IMR-90 (cell line): ENCODE measurements around the gene ATRAID. TPM values are rescaled to one million over a fixed set of nuclear protein-coding genes. Genes with fewer than 3 reads are reported as not detected.

Source experiments
- ATAC-seq: fragments of 200-7000 bp; cut with Tn5 transposase; 2 replicates; pipeline ENCODE4 v1.9.1; 2020; ENCODE audit warnings: low read depth, mild to moderate bottlenecking, moderate library complexity
- BruUV-seq: library from RNA; stranded (reverse); fragments of 400-500 nt; replicated peaks from 2 replicates; lab custom pipeline; 2021; lab: Mats Ljungman, UMichigan
- CTCF ChIA-PET: fragments of 300-600 bp; formaldehyde crosslinking; extraction: SDS; loops from one replicate; lab custom pipeline; 2021; ENCODE audit warnings: antibody characterized with exemption; lab: Yijun Ruan, JAX
- POLR2A ChIA-PET: fragments of 300-600 bp; sonication (Branson Sonifier 250); formaldehyde crosslinking; loops from one replicate; lab custom pipeline; 2022; ENCODE audit warnings: antibody characterized with exemption; ENCODE audit not compliant: unreplicated experiment; lab: Charles Lee
- DNase-seq: peaks from one replicate; pipeline ENCODE4 v3.0.0; 2013
- H2AFZ ChIP-seq: replicated peaks from 2 replicates; pipeline ENCODE3; 2013; ENCODE audit warnings: low read length, mild to moderate bottlenecking; ENCODE audit not compliant: poor library complexity
- H2AK5ac ChIP-seq: 2 replicates; pipeline ENCODE4 v1.6.1; 2013; ENCODE audit warnings: low read depth, low read length, inconsistent platforms
- H2AK9ac ChIP-seq: replicated peaks from 2 replicates; pipeline ENCODE3; 2013; ENCODE audit warnings: mild to moderate bottlenecking, low read depth, low read length, moderate library complexity; ENCODE audit not compliant: poor library complexity
- H2BK120ac ChIP-seq: 2 replicates; pipeline ENCODE4 v1.6.1; 2013; ENCODE audit warnings: low read depth, low read length, inconsistent platforms
- H2BK15ac ChIP-seq: 3 replicates; pipeline ENCODE4 v1.6.1; 2013; ENCODE audit warnings: low read depth, low read length, inconsistent platforms
- H2BK20ac ChIP-seq: 2 replicates; pipeline ENCODE4 v1.6.1; 2013; ENCODE audit warnings: low read depth, mild to moderate bottlenecking, inconsistent platforms, low read length, moderate library complexity
- H2BK5ac ChIP-seq: 2 replicates; pipeline ENCODE4 v1.6.1; 2013; ENCODE audit warnings: mild to moderate bottlenecking, low read depth, low read length, inconsistent platforms; ENCODE audit not compliant: poor library complexity, severe bottlenecking
- H3K14ac ChIP-seq: replicated peaks from 2 replicates; pipeline ENCODE4 v1.6.1; 2013; ENCODE audit warnings: low read depth, low read length, inconsistent platforms
- H3K18ac ChIP-seq: 2 replicates; pipeline ENCODE4 v1.6.1; 2013; ENCODE audit warnings: low read depth, low read length, control low read depth
- H3K23ac ChIP-seq: 2 replicates; pipeline ENCODE4 v1.6.1; 2013; ENCODE audit warnings: low read depth, low read length, inconsistent platforms
- H3K27ac ChIP-seq: 2 replicates; pipeline ENCODE4 v1.5.1; 2013; ENCODE audit warnings: mild to moderate bottlenecking, control low read depth, low read length; ENCODE audit not compliant: insufficient read depth
- H3K27me3 ChIP-seq: 2 replicates; pipeline ENCODE4 v1.6.1; 2013; ENCODE audit warnings: low read length; ENCODE audit not compliant: control insufficient read depth, insufficient read depth
- H3K36me3 ChIP-seq: 2 replicates; pipeline ENCODE4 v1.6.1; 2013; ENCODE audit warnings: low read length, mixed read lengths; ENCODE audit not compliant: control insufficient read depth, insufficient read depth
- H3K4ac ChIP-seq: 2 replicates; pipeline ENCODE4 v1.6.1; 2013; ENCODE audit warnings: low read depth, low read length, inconsistent platforms
- H3K4me1 ChIP-seq: 2 replicates; pipeline ENCODE4 v1.6.1; 2013; ENCODE audit warnings: low read length, mixed read lengths; ENCODE audit not compliant: control insufficient read depth, insufficient read depth
- H3K4me2 ChIP-seq: 2 replicates; pipeline ENCODE4 v1.6.1; 2013; ENCODE audit warnings: low read depth, mild to moderate bottlenecking, control low read depth, low read length, moderate library complexity
- H3K4me3 ChIP-seq: 2 replicates; pipeline ENCODE4 v1.5.1; 2013; ENCODE audit warnings: low read depth, mild to moderate bottlenecking, control low read depth, low read length, moderate library complexity; ENCODE audit not compliant: insufficient read depth
- H3K56ac ChIP-seq: 2 replicates; pipeline ENCODE4 v1.6.1; 2013; ENCODE audit warnings: low read length, inconsistent platforms; ENCODE audit not compliant: insufficient read depth; ENCODE audit errors: extremely low read depth
- H3K79me1 ChIP-seq, 2 experiments: 2 replicates each; pipeline ENCODE4 v1.6.1; 2013; ENCODE audit warnings: low read length in 2 of 2, inconsistent platforms in 1 of 2, low read depth in 1 of 2
- H3K9ac ChIP-seq: 2 replicates; pipeline ENCODE4 v1.6.1; 2013; ENCODE audit warnings: low read depth, low read length, control low read depth
- H3K9me1 ChIP-seq: 2 replicates; pipeline ENCODE4 v1.6.1; 2013; ENCODE audit warnings: low read length, inconsistent platforms; ENCODE audit not compliant: insufficient read depth
- H3K9me3 ChIP-seq: 2 replicates; pipeline ENCODE4 v1.6.1; 2013; ENCODE audit warnings: low read length; ENCODE audit not compliant: control insufficient read depth, insufficient read depth
- H4K20me1 ChIP-seq: 2 replicates; pipeline ENCODE4 v1.6.1; 2013; ENCODE audit warnings: low read length, inconsistent platforms; ENCODE audit not compliant: insufficient read depth
- H4K5ac ChIP-seq: 2 replicates; pipeline ENCODE4 v1.6.1; 2013; ENCODE audit warnings: mild to moderate bottlenecking, low read depth, low read length, control low read depth
- H4K8ac ChIP-seq, 2 experiments: 2 replicates each; pipeline ENCODE4 v1.6.1; 2013; ENCODE audit warnings: low read depth in 2 of 2, low read length in 2 of 2, control low read depth in 1 of 2, inconsistent platforms in 1 of 2
- H4K91ac ChIP-seq: 2 replicates; pipeline ENCODE4 v1.6.1; 2013; ENCODE audit warnings: low read depth, low read length, inconsistent platforms; ENCODE audit not compliant: insufficient read depth
- CHD1 ChIP-seq: IDR thresholded peaks from 2 replicates; pipeline ENCODE4 v1.6.1; 2012; ENCODE audit warnings: low read depth, low read length, improper control_type of control experiment
- WGBS, 2 experiments: methylation state at CpG; one replicate each; pipeline versions ENCODE4 v1.1.5 to v1.1.7; 2013; ENCODE audit warnings: missing lambda C conversion rate in 2 of 2; ENCODE audit not compliant: insufficient read length in 1 of 2; ENCODE audit errors: extremely low coverage in 2 of 2; 5-methylcytosine and 5-hydroxymethylcytosine counted together
- dilution Hi-C: fragments of 300-500 bp; cut with HindIII; formaldehyde crosslinking; loops from one replicate; pipeline ENCODE4 v1.14.3; 2018; ENCODE audit warnings: low sequenced_read_pairs; ENCODE audit not compliant: unreplicated experiment
- in situ Hi-C: fragments of 300-500 bp; cut with MboI; formaldehyde crosslinking; loops from 3 replicates; pipeline ENCODE4 v1.14.3; 2019; ENCODE audit warnings: low sequenced_read_pairs, inconsistent platforms, mixed read lengths
- intact Hi-C: fragments of 100-400 bp; cut with micrococcal nuclease; formaldehyde crosslinking; loops from 2 replicates; pipeline ENCODE4 v1.10.0; 2022
- polyA plus RNA-seq, 3 experiments: library from polyadenylated mRNA; depleted of rRNA; stranded (reverse); fragments of >200 nt; gene quantifications; 2 replicates each; pipeline ENCODE4 v1.2.3, GENCODE V29; 2012; ENCODE audit warnings: low replicate concordance in 1 of 3
- total RNA-seq: library from RNA; depleted of rRNA; stranded (reverse); fragments of >200 nt; gene quantifications from 2 replicates; pipeline ENCODE4 v1.2.3, GENCODE V29; 2012

ATRAID gene
- total and polyA plus RNA-seq, 2 of the 4 experiments (the other 2 are of a cell fraction) = 138 to 173 TPM

- H3K36me3 ChIP-seq = peaks cover 59% of the 10 kb centered on the region
- H3K4me3 ChIP-seq = no peak overlapping the region
- no peak overlapping the region for H3K14ac ChIP-seq
- in situ Hi-C loops = no loop called here
- H2AK9ac ChIP-seq = no peak overlapping the region
- H3K27me3 ChIP-seq = no peaks in the 10 kb centered on the region
- DNase-seq = no peak
- POLR2A ChIA-PET = no interaction called here
- intact Hi-C loops = no loop called here
- H3K9me1 ChIP-seq = no peaks in the 10 kb centered on the region; the same call in 1 of the 2 replicates
- no peak for ATAC-seq
- no peak overlapping the region for H3K9ac ChIP-seq
- H3K4me1 ChIP-seq = no peaks in the 10 kb centered on the region
- no peak overlapping the region for H2BK5ac ChIP-seq
- no peak overlapping the region for H2AK5ac ChIP-seq
- no peak overlapping the region for H3K4me2 ChIP-seq
- H4K91ac ChIP-seq = no peak overlapping the region
- CTCF ChIA-PET = interaction anchor here (0.6 kb wide), 1 partner anchor 81 kb away, joined by 7 read pairs; no protein-coding TSS in a partner anchor
- H3K23ac ChIP-seq = no peak overlapping the region
- H3K79me1 ChIP-seq = no peaks in the 10 kb centered on the region; a peak in 1 of 4 replicates
- H3K4ac ChIP-seq = no peak overlapping the region
- no peak overlapping the region for H3K27ac ChIP-seq
- H2BK20ac ChIP-seq = no peak overlapping the region
- H3K56ac ChIP-seq = no peak overlapping the region
- BruUV-seq = no TSS peak
- 96% methylated on average over 11 of the region's 13 CpGs; no CpG with 5 or more reads in 1 of the 2 experiments for WGBS, 2 experiments
- H2AFZ ChIP-seq = no peak overlapping the region
- TF ChIP-seq CHD1 = no peak
- H3K18ac ChIP-seq = no peak overlapping the region
- no peaks in the 10 kb centered on the region for H4K20me1 ChIP-seq
- H4K8ac ChIP-seq = no peak overlapping the region
- H2BK120ac ChIP-seq = no peak overlapping the region
- dilution Hi-C loops = no loop called here
- H3K9me3 ChIP-seq = no peaks in the 10 kb centered on the region
- H4K5ac ChIP-seq = no peak overlapping the region
- H2BK15ac ChIP-seq = no peak overlapping the region
Observed at GRCh38 chr2:27231921-27232320, 20.1 kb downstream of the ATRAID start.
